DND-41 (cell line): ENCODE data around the gene VWA3B.

Experiments
- CTCF ChIP-seq: IDR thresholded peaks from 2 replicates; pipeline ENCODE4 v1.5.1; 2012; ENCODE audit warnings: borderline replicate concordance, low read length, moderate library complexity, mild to moderate bottlenecking; ENCODE audit not compliant: poor library complexity, severe bottlenecking; ENCODE audit errors: extremely low read depth
- EZH2 ChIP-seq: IDR thresholded peaks from 3 replicates; pipeline ENCODE4 v1.6.1; 2012; ENCODE audit warnings: borderline replicate concordance, low read depth, mild to moderate bottlenecking, moderate library complexity, low read length, inconsistent platforms; ENCODE audit not compliant: severe bottlenecking

DNA sequence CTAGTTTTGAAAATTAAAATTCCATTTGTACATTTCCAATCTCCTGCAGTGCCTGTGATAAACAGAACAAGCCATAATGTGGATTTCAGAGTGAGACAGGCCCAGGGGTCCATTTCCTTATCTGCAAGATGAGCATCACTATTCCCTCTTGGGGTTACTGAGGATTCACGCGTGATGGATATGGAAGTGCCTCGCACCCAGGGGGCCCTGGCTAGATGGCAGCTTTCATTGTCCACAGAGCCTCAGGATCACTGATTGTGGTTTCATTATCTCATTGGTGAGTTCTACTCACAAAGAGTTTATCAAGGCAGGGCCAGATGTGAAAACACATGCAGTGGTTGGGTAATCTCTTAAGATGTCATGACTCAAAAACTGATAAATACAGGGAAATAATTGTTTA, 270.9 kb downstream of the VWA3B start:
- TF ChIP-seq CTCF (no peak), EZH2 (no peak)
